ENCODE measurements around the gene SPATA12. TPM values are rescaled to one million over a fixed set of nuclear protein-coding genes. Genes with fewer than 3 reads are reported as not detected.

Gene SPATA12
- total RNA-seq, 4 donors from 2014 or later = not detected

GRCh38 chr3:57017459-57017845, 43.0 kb upstream of the SPATA12 start:
- peak in 1 of 2 donors; percentile 47 for TF ChIP-seq EP300 (IDR thresholded peaks at IDR 0.05)
- TF ChIP-seq CTCF (IDR thresholded peaks at IDR 0.05) = no peak
- no peaks in the 10 kb centered on the region for H3K9me3 ChIP-seq
- no peak overlapping the region for H3K4me3 ChIP-seq
- 24 to 31% methylated on average over 8 of the region's 8 CpGs for WGBS, 2 donors
- peaks cover 0 to 13% (median 5%) of the 10 kb centered on the region in 4 donors for H3K4me1 ChIP-seq
- DNase-seq (ENCODE audit: low spot score in 2 of 2) = no peak
- peak overlapping the region in 2 of 4 donors; percentile 48 to 69 for H3K27ac ChIP-seq
- H3K27me3 ChIP-seq = no peaks in the 10 kb centered on the region
- H3K36me3 ChIP-seq = no peaks in the 10 kb centered on the region

- no peak overlapping the region for H3K4me3 ChIP-seq
- no peak for TF ChIP-seq CTCF (IDR thresholded peaks at IDR 0.05)
- no peak for TF ChIP-seq POLR2A (IDR thresholded peaks at IDR 0.05)
- H3K4me1 ChIP-seq = peaks cover 0 to 13% (median 5%) of the 10 kb centered on the region in 4 donors
- H3K27me3 ChIP-seq = no peaks in the 10 kb centered on the region
- peak overlapping the region in 1 of 4 donors; percentile 69 for H3K27ac ChIP-seq
- DNase-seq (ENCODE audit: low spot score in 2 of 2) = no peak
- no peaks in the 10 kb centered on the region for H3K9me3 ChIP-seq
- no peaks in the 10 kb centered on the region for H3K36me3 ChIP-seq
Measured at GRCh38 chr3:57018246-57018645, 42.2 kb upstream of the SPATA12 start.

- no peak overlapping the region for H3K4me3 ChIP-seq
- H3K4me1 ChIP-seq = peaks cover 0 to 13% (median 5%) of the 10 kb centered on the region in 4 donors
- WGBS, 2 donors = 84 to 86% methylated on average over 3 of the region's 3 CpGs
- DNase-seq (ENCODE audit: low spot score in 2 of 2) = no peak
- no peaks in the 10 kb centered on the region for H3K36me3 ChIP-seq
- no peaks in the 10 kb centered on the region for H3K27me3 ChIP-seq
- no peaks in the 10 kb centered on the region for H3K9me3 ChIP-seq
- no peak overlapping the region for H3K27ac ChIP-seq
- TF ChIP-seq CTCF (IDR thresholded peaks at IDR 0.05) (no peak), EP300 (IDR thresholded peaks at IDR 0.05) (no peak), POLR2A (IDR thresholded peaks at IDR 0.05) (no peak)
Measured at GRCh38 chr3:57019057-57019456, 41.4 kb upstream of the SPATA12 start.

GRCh38 chr3:57025237-57025636, 35.2 kb upstream of the SPATA12 start:
- TF ChIP-seq EP300 (IDR thresholded peaks at IDR 0.05) = no peak
- no peak for TF ChIP-seq CTCF (IDR thresholded peaks at IDR 0.05)
- no peak overlapping the region for H3K4me3 ChIP-seq
- H3K9me3 ChIP-seq = no peaks in the 10 kb centered on the region
- no peak overlapping the region for H3K27ac ChIP-seq
- no peak for DNase-seq (ENCODE audit: low spot score in 2 of 2)
- H3K4me1 ChIP-seq = no peaks in the 10 kb centered on the region
- whole genome bisulfite sequencing, 2 donors = 56 to 72% methylated on average over 3 of the region's 3 CpGs
- H3K27me3 ChIP-seq = no peaks in the 10 kb centered on the region
- no peaks in the 10 kb centered on the region for H3K36me3 ChIP-seq

GRCh38 chr3:57026944-57027343, 33.5 kb upstream of the SPATA12 start:
- TF ChIP-seq EP300 (IDR thresholded peaks at IDR 0.05) (no peak), POLR2A (IDR thresholded peaks at IDR 0.05) (no peak), CTCF (IDR thresholded peaks at IDR 0.05) (no peak)
- H3K9me3 ChIP-seq = no peaks in the 10 kb centered on the region
- H3K27me3 ChIP-seq = no peaks in the 10 kb centered on the region
- no peaks in the 10 kb centered on the region for H3K36me3 ChIP-seq
- no peak overlapping the region for H3K4me3 ChIP-seq
- no peak for DNase-seq (ENCODE audit: low spot score in 2 of 2)
- WGBS, 2 donors = 48 to 49% methylated on average over 2 of the region's 2 CpGs
- H3K27ac ChIP-seq = no peak overlapping the region
- no peaks in the 10 kb centered on the region for H3K4me1 ChIP-seq

All from tibial nerve (tissue), 4 donors.